ACC112 (cell line): ENCODE measurements around the gene MAP6.

ENCODE experiments used
- H2AFZ ChIP-seq: fragments of 200-600 bp; sonication (generic); one replicate; pipeline ENCODE4 v1.6.0; 2017; ENCODE audit warnings: antibody characterized with exemption, low read length; ENCODE audit not compliant: unreplicated experiment
- H3K27ac ChIP-seq: fragments of 200-600 bp; sonication (generic); 2 replicates; pipeline ENCODE4 v1.5.1; 2014; ENCODE audit warnings: low read depth, mild to moderate bottlenecking, antibody characterized with exemption, low read length, moderate library complexity
- H3K27me3 ChIP-seq: fragments of 200-600 bp; sonication (generic); 2 replicates; pipeline ENCODE4 v1.6.1; 2014; ENCODE audit warnings: mild to moderate bottlenecking, antibody characterized with exemption, low read length, moderate library complexity, mixed read lengths; ENCODE audit not compliant: insufficient read depth
- H3K36me3 ChIP-seq: fragments of 200-600 bp; sonication (generic); 2 replicates; pipeline ENCODE4 v1.6.1; 2016; ENCODE audit warnings: mild to moderate bottlenecking, antibody characterized with exemption, low read length, moderate library complexity, mixed read lengths; ENCODE audit not compliant: insufficient read depth
- H3K4me1 ChIP-seq: fragments of 200-600 bp; sonication (generic); one replicate; pipeline ENCODE4 v1.6.1; 2016; ENCODE audit warnings: low read length, mixed read lengths; ENCODE audit not compliant: insufficient read depth, unreplicated experiment, control insufficient read depth
- H3K4me3 ChIP-seq: fragments of 200-600 bp; sonication (generic); 2 replicates; pipeline ENCODE4 v1.5.1; 2014; ENCODE audit warnings: mild to moderate bottlenecking, low read depth, low read length
- H3K79me2 ChIP-seq: fragments of 200-600 bp; sonication (generic); one replicate; pipeline ENCODE4 v1.6.0; 2016; ENCODE audit warnings: low read length; ENCODE audit not compliant: control insufficient read depth, unreplicated experiment, insufficient read depth

The MAP6 gene

GRCh38 chr11:75665990-75666389 lies 2.8 kb downstream of the MAP6 start:
- no peak overlapping the region for H3K4me3 ChIP-seq
- no peaks in the 10 kb centered on the region for H3K79me2 ChIP-seq
- no peak overlapping the region for H2AFZ ChIP-seq
- no peaks in the 10 kb centered on the region for H3K4me1 ChIP-seq
- peaks cover 41% of the 10 kb centered on the region for H3K27me3 ChIP-seq
- no peak overlapping the region for H3K27ac ChIP-seq
- no peaks in the 10 kb centered on the region for H3K36me3 ChIP-seq

GRCh38 chr11:75665126-75665525 lies 3.7 kb downstream of the MAP6 start:
- no peak overlapping the region for H3K27ac ChIP-seq
- no peak overlapping the region for H2AFZ ChIP-seq
- no peak overlapping the region for H3K4me3 ChIP-seq
- no peaks in the 10 kb centered on the region for H3K4me1 ChIP-seq
- H3K79me2 ChIP-seq: no peaks in the 10 kb centered on the region
- peaks cover 32% of the 10 kb centered on the region for H3K27me3 ChIP-seq
- no peaks in the 10 kb centered on the region for H3K36me3 ChIP-seq

DNA sequence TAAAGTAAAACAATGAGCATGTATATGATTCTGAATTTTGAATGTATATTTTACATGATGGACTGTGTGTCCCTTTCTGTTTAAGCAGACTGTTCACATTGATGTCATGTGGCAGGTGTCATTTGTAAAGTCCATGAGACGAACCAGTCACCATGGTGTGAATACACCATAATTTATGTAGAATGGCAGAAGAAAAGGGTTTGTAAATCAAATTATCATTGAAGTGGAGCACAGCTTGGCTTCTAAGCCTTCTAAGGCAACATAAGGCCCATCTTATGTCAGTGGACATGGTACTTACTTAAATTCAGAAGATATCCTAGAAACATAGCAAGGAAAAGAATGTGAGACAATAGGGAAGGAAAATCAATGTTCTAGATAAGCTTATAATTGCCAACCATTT lies 4.4 kb downstream of the MAP6 start:
- Histone ChIP-seq H2AFZ (no peak overlapping the region), H3K4me1 (no peaks in the 10 kb centered on the region), H3K27ac (no peak overlapping the region), H3K36me3 (no peaks in the 10 kb centered on the region), H3K27me3 (peaks cover 27% of the 10 kb centered on the region), H3K79me2 (no peaks in the 10 kb centered on the region), H3K4me3 (no peak overlapping the region)

DNA sequence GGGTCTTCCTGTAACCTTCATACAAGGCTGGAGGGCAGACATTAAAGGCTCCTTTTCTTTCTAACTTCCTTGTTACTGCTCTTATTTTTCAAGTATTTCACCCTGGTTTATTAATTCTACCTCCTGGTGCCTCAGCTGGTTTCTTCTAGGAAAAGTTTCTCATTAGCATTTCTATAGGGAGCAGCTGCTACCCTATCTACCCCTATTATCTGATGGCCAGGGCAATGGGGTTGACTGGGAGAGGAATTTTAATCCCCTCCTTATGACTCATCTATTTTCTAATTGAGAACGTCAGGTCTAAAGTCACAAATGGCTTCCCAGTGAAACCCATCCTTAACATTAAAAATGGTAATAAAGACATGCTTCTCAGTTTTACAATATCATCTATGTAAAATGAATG lies 5.0 kb downstream of the MAP6 start:
- no peaks in the 10 kb centered on the region for H3K36me3 ChIP-seq
- H2AFZ ChIP-seq: no peak overlapping the region
- H3K27ac ChIP-seq: no peak overlapping the region
- no peaks in the 10 kb centered on the region for H3K79me2 ChIP-seq
- H3K27me3 ChIP-seq: peaks cover 21% of the 10 kb centered on the region
- no peaks in the 10 kb centered on the region for H3K4me1 ChIP-seq
- no peak overlapping the region for H3K4me3 ChIP-seq

- no peaks in the 10 kb centered on the region for H3K27me3 ChIP-seq
- H3K27ac ChIP-seq: no peak overlapping the region
- H3K79me2 ChIP-seq: no peaks in the 10 kb centered on the region
- no peaks in the 10 kb centered on the region for H3K36me3 ChIP-seq
- H3K4me1 ChIP-seq: peaks cover 3% of the 10 kb centered on the region
- H2AFZ ChIP-seq: no peak overlapping the region
- H3K4me3 ChIP-seq: no peak overlapping the region
These were observed 9.0 kb downstream of the MAP6 start for GRCh38 chr11:75659836-75660235.

GRCh38 chr11:75656044-75656727 lies 12.7 kb downstream of the MAP6 start:
- Histone ChIP-seq H3K27ac (no peak overlapping the region), H2AFZ (no peak overlapping the region), H3K4me1 (peaks cover 16% of the 10 kb centered on the region), H3K4me3 (no peak overlapping the region), H3K36me3 (no peaks in the 10 kb centered on the region), H3K79me2 (no peaks in the 10 kb centered on the region), H3K27me3 (no peaks in the 10 kb centered on the region)

GRCh38 chr11:75655605-75656004 lies 13.2 kb downstream of the MAP6 start:
- Histone ChIP-seq H3K79me2 (no peaks in the 10 kb centered on the region), H3K36me3 (no peaks in the 10 kb centered on the region), H3K27me3 (no peaks in the 10 kb centered on the region), H3K4me3 (no peak overlapping the region), H2AFZ (no peak overlapping the region), H3K27ac (no peak overlapping the region), H3K4me1 (peaks cover 16% of the 10 kb centered on the region)

DNA sequence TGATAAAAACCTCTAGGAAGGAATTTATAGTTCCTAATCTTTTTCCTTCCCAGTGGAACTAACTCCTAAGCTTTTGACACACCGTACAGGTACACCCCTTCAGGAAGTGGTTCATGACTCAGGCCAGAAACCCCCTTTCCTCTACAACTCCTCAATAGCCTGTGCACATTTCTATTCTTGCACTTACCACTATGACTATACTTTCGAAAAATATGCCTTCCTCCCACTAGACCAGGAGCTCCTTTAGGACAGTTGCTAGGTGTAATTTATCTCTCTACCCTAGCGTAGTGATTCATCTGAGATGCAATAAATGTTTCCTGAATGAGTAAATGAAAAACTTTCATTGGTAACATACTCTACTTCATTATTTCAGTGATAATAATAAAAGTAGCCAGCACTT lies 14.5 kb downstream of the MAP6 start:
- H3K27me3 ChIP-seq: no peaks in the 10 kb centered on the region
- peaks cover 16% of the 10 kb centered on the region for H3K4me1 ChIP-seq
- no peaks in the 10 kb centered on the region for H3K79me2 ChIP-seq
- no peak overlapping the region for H3K4me3 ChIP-seq
- H2AFZ ChIP-seq: no peak overlapping the region
- no peak overlapping the region for H3K27ac ChIP-seq
- no peaks in the 10 kb centered on the region for H3K36me3 ChIP-seq

DNA sequence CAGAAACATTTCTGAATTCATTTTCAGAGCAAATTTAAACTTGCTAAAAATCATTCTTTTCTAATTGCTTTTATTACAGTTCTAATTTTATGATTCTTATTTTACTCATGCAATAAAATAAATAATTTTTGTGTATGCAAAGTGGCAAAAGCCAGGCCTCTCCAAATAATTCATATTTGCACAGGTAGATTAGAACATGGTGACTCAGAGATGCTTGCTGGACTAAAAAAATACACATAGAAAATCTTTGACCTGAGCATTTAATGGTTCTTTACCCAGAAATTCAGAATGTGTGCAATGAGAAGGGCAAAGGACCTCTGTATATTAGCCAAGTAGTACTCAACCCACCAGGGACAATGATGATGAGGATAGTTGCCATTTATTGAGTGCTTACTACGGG lies 15.3 kb downstream of the MAP6 start:
- Histone ChIP-seq H3K4me1 (peaks cover 16% of the 10 kb centered on the region), H3K27ac (no peak overlapping the region), H3K36me3 (no peaks in the 10 kb centered on the region), H3K79me2 (no peaks in the 10 kb centered on the region), H3K27me3 (no peaks in the 10 kb centered on the region), H2AFZ (no peak overlapping the region), H3K4me3 (no peak overlapping the region)

DNA sequence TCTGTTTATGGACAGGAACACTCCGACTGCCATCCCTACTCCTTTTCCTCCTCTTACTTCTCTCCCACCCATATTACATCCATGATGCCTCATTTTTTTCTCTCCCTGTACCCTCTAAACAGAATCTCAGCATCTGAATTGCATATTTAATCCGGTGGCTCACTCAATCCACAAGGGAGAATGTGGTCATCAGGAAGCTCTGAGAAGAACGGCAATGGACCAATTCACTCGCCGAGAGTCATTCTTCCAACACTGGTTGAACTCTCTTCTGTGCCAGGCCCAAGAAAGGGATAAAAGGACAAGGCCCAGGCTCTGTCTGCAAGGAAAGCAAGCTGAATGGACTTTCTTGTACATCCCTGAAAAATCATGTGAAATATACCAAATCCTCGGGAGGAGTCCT lies 15.9 kb downstream of the MAP6 start:
- no peak overlapping the region for H3K27ac ChIP-seq
- H3K36me3 ChIP-seq: no peaks in the 10 kb centered on the region
- H3K4me3 ChIP-seq: no peak overlapping the region
- no peaks in the 10 kb centered on the region for H3K27me3 ChIP-seq
- no peak overlapping the region for H2AFZ ChIP-seq
- H3K79me2 ChIP-seq: no peaks in the 10 kb centered on the region
- peaks cover 16% of the 10 kb centered on the region for H3K4me1 ChIP-seq

DNA sequence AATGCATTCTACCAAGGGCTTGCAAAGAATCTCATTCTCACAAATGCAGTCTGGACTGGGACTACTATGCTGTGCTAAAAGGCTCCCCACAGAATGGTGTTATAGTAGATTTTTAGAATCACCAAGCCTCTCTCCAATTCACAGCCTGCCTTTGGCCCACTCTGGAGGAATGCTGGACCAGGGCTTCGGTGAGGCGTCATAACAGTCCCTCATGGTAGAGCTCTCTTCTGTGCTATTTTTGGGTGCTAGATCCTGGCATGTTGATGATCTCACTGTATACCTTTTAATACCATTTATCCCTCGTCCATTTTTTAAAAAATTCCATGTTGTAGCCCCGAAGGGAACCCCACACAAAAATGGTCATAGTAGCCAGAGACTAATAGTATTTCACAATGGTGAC lies 17.6 kb downstream of the MAP6 start:
- Histone ChIP-seq H3K27me3 (no peaks in the 10 kb centered on the region), H3K4me3 (no peak overlapping the region), H2AFZ (no peak overlapping the region), H3K79me2 (no peaks in the 10 kb centered on the region), H3K36me3 (no peaks in the 10 kb centered on the region), H3K4me1 (peaks cover 16% of the 10 kb centered on the region), H3K27ac (no peak overlapping the region)
